ENCODE measurements around the gene SMTN. TPM values are rescaled to one million over a fixed set of nuclear protein-coding genes. Genes with fewer than 3 reads are reported as not detected.

Gene SMTN
- total RNA-seq, 1 donor from 2014 or later: 54.0 TPM

DNA sequence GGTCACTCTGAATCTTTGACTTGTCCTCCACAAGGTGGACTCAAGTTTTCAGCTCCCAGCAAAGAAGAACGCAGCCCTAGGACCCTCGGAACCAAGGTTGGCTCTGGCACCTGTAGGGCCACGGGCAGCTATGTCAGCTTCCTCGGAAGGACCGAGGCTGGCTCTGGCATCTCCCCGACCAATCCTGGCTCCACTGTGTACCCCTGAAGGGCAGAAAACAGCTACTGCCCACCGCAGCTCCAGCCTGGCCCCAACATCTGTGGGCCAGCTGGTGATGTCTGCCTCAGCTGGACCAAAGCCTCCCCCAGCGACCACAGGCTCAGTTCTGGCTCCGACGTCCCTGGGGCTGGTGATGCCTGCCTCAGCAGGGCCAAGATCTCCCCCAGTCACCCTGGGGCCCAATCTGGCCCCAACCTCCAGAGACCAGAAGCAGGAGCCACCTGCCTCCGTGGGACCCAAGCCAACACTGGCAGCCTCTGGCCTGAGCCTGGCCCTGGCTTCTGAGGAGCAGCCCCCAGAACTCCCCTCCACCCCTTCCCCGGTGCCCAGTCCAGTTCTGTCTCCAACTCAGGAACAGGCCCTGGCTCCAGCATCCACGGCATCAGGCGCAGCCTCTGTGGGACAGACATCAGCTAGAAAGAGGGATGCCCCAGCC is 43.8 kb downstream of the SMTN start:
- peaks cover 10% of the 10 kb centered on the region for H3K4me1 Mint-ChIP-seq (ENCODE audit: unreplicated experiment)
- no peak overlapping the region for H3K4me3 Mint-ChIP-seq
- H3K27ac Mint-ChIP-seq: no peak overlapping the region
- peaks cover 8% of the 10 kb centered on the region for H3K27me3 Mint-ChIP-seq
- no peak for DNase-seq (ENCODE audit: extremely low spot score, unreplicated experiment)
- H3K36me3 Mint-ChIP-seq: no peaks in the 10 kb centered on the region
- TF ChIP-seq, protein P1, sequence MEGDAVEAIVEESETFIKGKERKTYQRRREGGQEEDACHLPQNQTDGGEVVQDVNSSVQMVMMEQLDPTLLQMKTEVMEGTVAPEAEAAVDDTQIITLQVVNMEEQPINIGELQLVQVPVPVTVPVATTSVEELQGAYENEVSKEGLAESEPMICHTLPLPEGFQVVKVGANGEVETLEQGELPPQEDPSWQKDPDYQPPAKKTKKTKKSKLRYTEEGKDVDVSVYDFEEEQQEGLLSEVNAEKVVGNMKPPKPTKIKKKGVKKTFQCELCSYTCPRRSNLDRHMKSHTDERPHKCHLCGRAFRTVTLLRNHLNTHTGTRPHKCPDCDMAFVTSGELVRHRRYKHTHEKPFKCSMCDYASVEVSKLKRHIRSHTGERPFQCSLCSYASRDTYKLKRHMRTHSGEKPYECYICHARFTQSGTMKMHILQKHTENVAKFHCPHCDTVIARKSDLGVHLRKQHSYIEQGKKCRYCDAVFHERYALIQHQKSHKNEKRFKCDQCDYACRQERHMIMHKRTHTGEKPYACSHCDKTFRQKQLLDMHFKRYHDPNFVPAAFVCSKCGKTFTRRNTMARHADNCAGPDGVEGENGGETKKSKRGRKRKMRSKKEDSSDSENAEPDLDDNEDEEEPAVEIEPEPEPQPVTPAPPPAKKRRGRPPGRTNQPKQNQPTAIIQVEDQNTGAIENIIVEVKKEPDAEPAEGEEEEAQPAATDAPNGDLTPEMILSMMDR (conservative IDR thresholded peaks at IDR 0.05): no peak
- no peaks in the 10 kb centered on the region for H3K9me3 Mint-ChIP-seq

DNA sequence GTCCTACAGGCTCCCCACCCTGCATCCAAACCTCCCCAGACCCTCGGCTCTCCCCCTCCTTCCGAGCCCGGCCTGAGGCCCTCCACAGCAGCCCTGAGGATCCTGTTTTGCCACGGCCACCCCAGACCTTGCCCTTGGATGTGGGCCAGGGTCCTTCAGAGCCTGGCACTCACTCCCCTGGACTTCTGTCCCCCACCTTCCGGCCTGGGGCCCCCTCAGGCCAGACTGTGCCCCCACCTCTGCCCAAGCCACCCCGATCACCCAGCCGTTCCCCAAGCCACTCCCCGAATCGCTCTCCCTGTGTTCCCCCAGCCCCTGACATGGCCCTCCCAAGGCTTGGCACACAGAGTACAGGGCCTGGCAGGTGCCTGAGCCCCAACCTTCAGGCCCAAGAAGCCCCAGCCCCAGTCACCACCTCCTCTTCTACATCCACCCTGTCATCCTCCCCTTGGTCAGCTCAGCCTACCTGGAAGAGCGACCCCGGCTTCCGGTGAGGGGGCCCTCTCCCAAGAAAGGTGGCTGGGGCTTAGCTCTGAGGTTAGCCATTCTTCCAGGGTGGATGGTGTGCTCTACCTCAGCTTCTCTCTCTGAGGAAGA is 44.5 kb downstream of the SMTN start:
- TF ChIP-seq, protein P1 (conservative IDR thresholded peaks at IDR 0.05): no peak
- Mint-ChIP-seq H3K36me3 (no peaks in the 10 kb centered on the region), H3K27me3 (peaks cover 8% of the 10 kb centered on the region), H3K4me3 (no peak overlapping the region), H3K4me1 (ENCODE audit: unreplicated experiment) (peaks cover 7% of the 10 kb centered on the region), H3K27ac (no peak overlapping the region), H3K9me3 (no peaks in the 10 kb centered on the region)
- DNase-seq (ENCODE audit: extremely low spot score, unreplicated experiment): no peak

DNA sequence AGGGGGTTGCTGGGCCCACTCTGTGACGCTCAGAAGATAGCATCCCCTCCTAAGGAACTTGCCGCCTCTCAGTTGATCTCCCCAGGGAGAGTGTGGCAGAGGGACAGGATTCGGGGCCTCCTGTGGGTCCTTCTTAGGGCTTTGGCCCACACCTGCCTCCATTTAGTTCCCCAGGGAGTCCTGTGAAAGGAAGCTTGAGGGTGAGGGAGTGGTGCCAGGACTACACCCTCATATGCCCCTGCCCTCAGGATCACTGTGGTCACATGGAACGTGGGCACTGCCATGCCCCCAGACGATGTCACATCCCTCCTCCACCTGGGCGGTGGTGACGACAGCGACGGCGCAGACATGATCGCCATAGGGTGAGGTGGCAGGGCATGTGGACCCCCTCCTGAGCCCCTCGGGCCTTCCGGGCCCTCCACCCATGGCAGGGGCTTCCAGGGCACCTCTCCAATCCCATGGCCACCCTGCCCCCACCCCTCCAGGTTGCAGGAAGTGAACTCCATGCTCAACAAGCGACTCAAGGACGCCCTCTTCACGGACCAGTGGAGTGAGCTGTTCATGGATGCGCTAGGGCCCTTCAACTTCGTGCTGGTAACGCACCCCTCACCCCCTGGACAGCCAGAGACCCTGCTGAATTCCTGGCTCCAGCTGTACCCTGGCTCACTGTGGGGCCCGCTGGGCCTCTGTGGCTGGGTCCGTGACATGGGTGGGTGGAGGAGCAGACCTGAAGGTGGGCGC is 45.2 kb downstream of the SMTN start:
- H3K36me3 Mint-ChIP-seq: no peaks in the 10 kb centered on the region
- H3K4me1 Mint-ChIP-seq (ENCODE audit: unreplicated experiment): peaks cover 6% of the 10 kb centered on the region
- H3K27me3 Mint-ChIP-seq: peaks cover 8% of the 10 kb centered on the region
- DNase-seq (ENCODE audit: extremely low spot score, unreplicated experiment): no peak
- H3K9me3 Mint-ChIP-seq: no peaks in the 10 kb centered on the region
- TF ChIP-seq, protein P1 (conservative IDR thresholded peaks at IDR 0.05): no peak
- no peak overlapping the region for H3K4me3 Mint-ChIP-seq
- no peak overlapping the region for H3K27ac Mint-ChIP-seq

DNA sequence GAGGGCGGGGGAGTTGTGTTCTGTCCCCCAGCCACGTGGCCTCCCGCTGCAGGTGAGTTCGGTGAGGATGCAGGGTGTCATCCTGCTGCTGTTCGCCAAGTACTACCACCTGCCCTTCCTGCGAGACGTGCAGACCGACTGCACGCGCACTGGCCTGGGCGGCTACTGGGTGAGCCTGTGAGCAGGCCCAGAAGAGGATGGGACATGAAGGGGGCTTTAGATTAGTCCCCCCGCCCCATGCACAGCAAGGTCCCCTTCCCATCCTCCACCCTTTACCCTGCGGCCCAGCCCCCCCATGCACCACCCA is 45.7 kb downstream of the SMTN start:
- peaks cover 8% of the 10 kb centered on the region for H3K27me3 Mint-ChIP-seq
- TF ChIP-seq, protein P1 (conservative IDR thresholded peaks at IDR 0.05): no peak
- H3K36me3 Mint-ChIP-seq: no peaks in the 10 kb centered on the region
- no peak overlapping the region for H3K4me3 Mint-ChIP-seq
- H3K27ac Mint-ChIP-seq: no peak overlapping the region
- H3K4me1 Mint-ChIP-seq (ENCODE audit: unreplicated experiment): peaks cover 6% of the 10 kb centered on the region
- no peak for DNase-seq (ENCODE audit: extremely low spot score, unreplicated experiment)
- H3K9me3 Mint-ChIP-seq: no peaks in the 10 kb centered on the region

DNA sequence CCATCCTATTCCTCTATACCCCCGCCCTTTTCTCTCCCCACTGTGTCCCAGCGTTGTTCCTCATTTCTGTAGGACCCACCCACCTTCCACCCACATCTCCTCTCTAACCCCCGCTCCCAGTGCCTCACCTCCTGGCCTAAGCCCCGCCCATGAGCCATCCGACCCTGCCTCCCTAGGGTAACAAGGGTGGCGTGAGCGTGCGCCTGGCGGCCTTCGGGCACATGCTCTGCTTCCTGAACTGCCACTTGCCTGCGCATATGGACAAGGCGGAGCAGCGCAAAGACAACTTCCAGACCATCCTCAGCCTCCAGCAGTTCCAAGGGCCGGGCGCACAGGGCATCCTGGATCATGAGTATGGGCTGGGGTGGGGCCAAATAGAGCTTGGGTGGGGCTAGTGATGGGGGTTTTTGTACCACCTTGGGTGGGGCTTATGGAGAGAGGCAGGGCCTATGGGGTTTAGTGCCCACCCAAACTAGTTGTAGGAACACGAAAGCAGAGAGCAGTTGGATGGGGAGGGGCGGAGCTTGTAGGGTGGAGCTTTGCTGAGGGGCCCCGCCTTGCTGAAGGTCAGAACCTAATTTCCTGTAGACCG is 46.2 kb downstream of the SMTN start:
- H3K27ac Mint-ChIP-seq: no peak overlapping the region
- peaks cover 1% of the 10 kb centered on the region for H3K4me1 Mint-ChIP-seq (ENCODE audit: unreplicated experiment)
- H3K9me3 Mint-ChIP-seq: no peaks in the 10 kb centered on the region
- DNase-seq (ENCODE audit: extremely low spot score, unreplicated experiment): no peak
- TF ChIP-seq, protein P1 (conservative IDR thresholded peaks at IDR 0.05): no peak
- H3K27me3 Mint-ChIP-seq: peaks cover 8% of the 10 kb centered on the region
- H3K4me3 Mint-ChIP-seq: no peak overlapping the region
- H3K36me3 Mint-ChIP-seq: no peaks in the 10 kb centered on the region
